Bronchial epithelial cell (primary cell): ENCODE results near the gene BLZF1. TPM values are rescaled to one million over a fixed set of nuclear protein-coding genes. Genes with fewer than 3 reads are reported as not detected.
"Not testable (repeated sequence)": the region's sequence is repeated elsewhere in the genome, so short reads cannot be mapped to it uniquely, and the experiment has no call there.

ENCODE experiments used
- DNase-seq: peaks from one replicate; pipeline ENCODE4 v3.0.0-alpha.2; 2010; ENCODE audit warnings: low read depth
- FAIRE-seq: peaks from 2 replicates; lab custom pipeline; 2011; peaks lifted over from hg19 to GRCh38; lab: Jason Lieb, UNC
- H3K27me3 ChIP-seq: 2 replicates; pipeline ENCODE4 v1.5.1; 2011; ENCODE audit warnings: low read length; ENCODE audit not compliant: control insufficient read depth, insufficient read depth
- H3K36me3 ChIP-seq: 2 replicates; pipeline ENCODE4 v1.5.1; 2011; ENCODE audit warnings: low read length; ENCODE audit not compliant: control insufficient read depth, insufficient read depth
- H3K4me3 ChIP-seq: 2 replicates; pipeline ENCODE4 v1.5.1; 2011; ENCODE audit warnings: mild to moderate bottlenecking, low read depth, low read length, control low read depth
- CTCF ChIP-seq: IDR thresholded peaks from 2 replicates; pipeline ENCODE4 v1.5.1; 2011; ENCODE audit warnings: mild to moderate bottlenecking, moderate library complexity, low read length, control low read depth, inconsistent platforms; ENCODE audit not compliant: insufficient read depth, severe bottlenecking
- total RNA-seq: library from RNA; depleted of rRNA; stranded (reverse); fragments of >200 nt; gene quantifications from 2 replicates; pipeline ENCODE4 v1.2.1, GENCODE V29; 2014

BLZF1 gene
- total RNA-seq, 1 donor from 2014 or later, result 23.4 TPM

DNA sequence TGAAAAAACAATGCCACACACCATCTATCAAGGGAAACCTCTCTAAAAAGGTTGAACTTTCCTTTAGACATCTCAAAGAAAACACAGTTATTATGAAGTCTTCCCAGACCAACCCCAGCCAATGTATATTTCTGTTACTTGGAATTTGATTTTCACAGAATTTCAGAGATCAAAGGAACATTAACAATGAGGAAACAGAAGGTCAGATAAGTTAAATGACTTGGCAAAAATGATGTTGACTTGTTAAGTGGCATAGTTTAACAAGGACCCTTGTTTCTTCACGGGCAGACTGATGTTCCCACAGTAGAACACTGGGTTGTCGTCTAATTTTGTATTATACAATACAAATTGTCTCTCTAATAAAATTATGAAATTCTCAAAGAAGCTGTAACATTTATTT lies 29.4 kb upstream of the BLZF1 start:
- Histone ChIP-seq H3K36me3 (no peaks in the 10 kb centered on the region), H3K27me3 (no peaks in the 10 kb centered on the region)
- no peak for FAIRE-seq

GRCh38 chr1:169339773-169340172 lies 28.2 kb upstream of the BLZF1 start:
- TF ChIP-seq CTCF, result no peak
- no peaks in the 10 kb centered on the region for H3K36me3 ChIP-seq
- no peaks in the 10 kb centered on the region for H3K27me3 ChIP-seq
- FAIRE-seq (no peak), DNase-seq (no peak)
- H3K4me3 ChIP-seq, result no peak overlapping the region

More for the DNA sequence above, 29.4 kb upstream of the BLZF1 start:
- no peak for DNase-seq
- H3K4me3 ChIP-seq, result no peak overlapping the region
- no peak for TF ChIP-seq CTCF

DNA sequence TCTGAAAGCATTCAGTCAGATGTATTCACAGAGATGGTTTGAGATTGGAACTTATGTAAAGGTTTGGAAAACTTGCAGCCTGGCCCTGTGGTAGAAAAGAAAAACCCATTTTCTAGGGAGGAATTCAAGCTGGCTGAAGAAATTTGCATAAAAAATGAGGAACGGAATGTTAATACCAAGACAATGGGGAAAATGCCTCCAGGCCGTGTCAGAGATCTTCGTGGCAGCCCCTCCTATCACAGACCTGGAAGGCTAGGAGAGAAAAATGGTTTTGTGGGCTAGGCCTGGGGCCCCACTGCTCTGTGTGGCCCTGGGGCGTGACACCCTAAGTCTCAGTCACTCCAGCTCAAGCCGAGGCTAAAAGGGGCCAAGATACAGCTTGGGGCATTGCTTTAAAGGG lies 27.1 kb upstream of the BLZF1 start:
- DNase-seq, result no peak
- no peak overlapping the region for H3K4me3 ChIP-seq
- H3K27me3 ChIP-seq, result no peaks in the 10 kb centered on the region
- no peaks in the 10 kb centered on the region for H3K36me3 ChIP-seq
- no peak for TF ChIP-seq CTCF
- FAIRE-seq, result no peak

DNA sequence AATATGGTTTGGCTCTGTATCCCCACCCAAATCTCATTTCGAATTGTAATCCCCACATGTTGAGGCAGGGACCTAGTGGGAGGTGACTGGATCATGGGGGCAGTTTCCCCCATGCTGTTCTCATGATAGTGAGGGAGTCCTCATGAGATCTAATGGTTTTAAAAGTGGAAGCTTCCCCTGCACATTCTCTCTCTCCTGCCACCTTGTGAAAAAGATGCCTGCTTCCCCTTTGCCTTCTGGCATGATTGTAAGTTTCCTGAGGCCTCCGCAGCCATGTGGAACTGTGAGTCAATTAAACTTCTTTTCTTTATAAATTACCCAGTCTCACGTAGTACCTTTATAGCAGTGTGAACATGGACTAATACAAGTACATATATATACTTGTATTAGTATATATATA lies 25.9 kb upstream of the BLZF1 start:
- not testable (repeated sequence) for FAIRE-seq, DNase-seq, H3K4me3 ChIP-seq, H3K36me3 ChIP-seq, H3K27me3 ChIP-seq

- H3K27me3 ChIP-seq, result no peaks in the 10 kb centered on the region
- H3K36me3 ChIP-seq, result no peaks in the 10 kb centered on the region
- H3K4me3 ChIP-seq, result no peak overlapping the region
- DNase-seq, result no peak
- TF ChIP-seq CTCF, result no peak
- FAIRE-seq, result no peak
Measured at GRCh38 chr1:169345511-169345910, 22.5 kb upstream of the BLZF1 start.

DNA sequence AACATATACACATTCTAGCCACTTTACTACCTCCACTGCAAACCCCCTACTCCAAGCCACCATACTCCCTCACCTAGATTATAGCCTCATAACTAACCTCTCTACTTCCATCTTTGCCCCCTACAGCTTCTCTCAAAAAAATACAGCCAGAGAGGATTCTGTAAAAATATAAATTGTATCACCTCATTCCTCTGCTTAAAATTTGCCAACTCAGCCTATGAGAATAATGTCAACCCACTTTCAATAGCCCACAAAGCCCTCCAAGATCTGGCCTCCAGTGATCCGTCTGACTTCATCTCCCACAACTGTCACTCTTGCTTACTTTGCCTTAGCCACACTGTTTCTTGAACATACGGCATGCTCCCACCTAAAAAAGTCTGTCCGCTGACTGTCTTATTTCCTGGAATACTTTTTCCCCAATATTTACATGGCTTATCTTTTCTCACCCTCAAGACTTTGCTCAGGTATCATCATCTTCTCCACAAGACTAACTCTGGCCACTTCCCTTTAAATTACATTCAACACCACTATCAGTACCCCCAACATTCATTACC lies 21.9 kb upstream of the BLZF1 start:
- Histone ChIP-seq H3K4me3 (no peak overlapping the region), H3K27me3 (no peaks in the 10 kb centered on the region), H3K36me3 (no peaks in the 10 kb centered on the region)
- TF ChIP-seq CTCF, result no peak
- no peak for DNase-seq
- no peak for FAIRE-seq
